ENCODE measurements around the gene SLC25A18. TPM values are rescaled to one million over a fixed set of nuclear protein-coding genes. Genes with fewer than 3 reads are reported as not detected.

SLC25A18 gene
- total and polyA plus RNA-seq, 2 of the 8 experiments (the other 6 are each of a cell fraction or from before 2014, with no cell fraction given): 2.8 to 2.9 TPM

- H4K8ac ChIP-seq (ENCODE audit: extremely low read depth, insufficient read depth, low read length): no peak overlapping the region
- no peak overlapping the region for H2BK5ac ChIP-seq (ENCODE audit: low read depth, low read length)
- peaks cover 0 to 3% (median 0%) of the 10 kb centered on the region in 4 experiments; a peak in 4 of 7 replicates for H3K4me1 ChIP-seq (replicated peaks in 1 of 4; ENCODE audit: control insufficient read depth in 3 of 4, insufficient read depth in 4 of 4, low read length in 3 of 4)
- H3K27me3 ChIP-seq (replicated peaks in 1 of 4; ENCODE audit: control insufficient read depth in 3 of 4, extremely low read depth in 1 of 4, insufficient read depth in 3 of 4, low read length in 3 of 4): no peaks in the 10 kb centered on the region
- H3K27ac ChIP-seq (ENCODE audit: low read depth, low read length): no peak overlapping the region; the same call in 1 of the 2 replicates
- no peak overlapping the region for H3K4me2 ChIP-seq (ENCODE audit: insufficient read depth in 1 of 2, low read depth in 2 of 2, low read length in 2 of 2)
- H3K23ac ChIP-seq (ENCODE audit: insufficient read length): no peak overlapping the region
- H3K23me2 ChIP-seq (ENCODE audit: low read depth, low read length): peaks cover 1% of the 10 kb centered on the region; the same call in 1 of the 2 replicates
- H2BK20ac ChIP-seq (ENCODE audit: low read length): no peak overlapping the region
- no peak overlapping the region for H2AFZ ChIP-seq (ENCODE audit: low read length)
- H3K36me3 ChIP-seq (ENCODE audit: control insufficient read depth in 2 of 4, insufficient read depth in 4 of 4, low read length in 3 of 4): no peaks in the 10 kb centered on the region
- WGBS, 2 experiments (ENCODE audit: extremely low coverage in 1 of 2, insufficient coverage in 1 of 2, insufficient read length in 1 of 2, insufficient replicate concordance in 2 of 2, low coverage in 1 of 2, low lambda C conversion rate in 2 of 2, missing lambda C conversion rate in 1 of 2): 89% methylated on average over 6 of the region's 6 CpGs; no CpG with 5 or more reads in 1 of the 2 experiments
- no peak overlapping the region for H2BK12ac ChIP-seq (ENCODE audit: low read depth, low read length)
- no peak overlapping the region for H2BK15ac ChIP-seq (ENCODE audit: low read length)
- no peak overlapping the region for H3K14ac ChIP-seq (ENCODE audit: insufficient read length)
- no peak overlapping the region for H4K91ac ChIP-seq (replicated peaks; ENCODE audit: insufficient read length, low read length)
- H4K5ac ChIP-seq (ENCODE audit: insufficient read length, low read depth, low read length): no peak overlapping the region
- H3K4me3 ChIP-seq (ENCODE audit: extremely low read depth in 1 of 4, insufficient read depth in 2 of 4, low read depth in 3 of 4, low read length in 4 of 4): no peak overlapping the region
- TF ChIP-seq TCF12 (IDR thresholded peaks at IDR 0.05; ENCODE audit: low read depth, low read length): no peak
- no peak for DNase-seq (ENCODE audit: low read depth in 1 of 2, low spot score in 2 of 2)
- H3K79me2 ChIP-seq (ENCODE audit: control insufficient read depth in 1 of 2, insufficient read depth in 2 of 2, low read length in 2 of 2): no peaks in the 10 kb centered on the region
- ChIA-PET POLR2A (ENCODE audit: partially characterized antibody) (interaction anchor here (0.6 to 1.1 kb wide), 4 partner anchors 11 to 13 kb away, joined by 3 to 4 read pairs (median 3); partner anchors contain the start of gene SLC25A18), CTCF (ENCODE audit: partially characterized antibody) (interaction anchor here (0.8 to 1.0 kb wide), 2 partner anchors 18 to 44 kb away, joined by 3 read pairs; no protein-coding TSS in a partner anchor)
- H2BK120ac ChIP-seq (replicated peaks; ENCODE audit: low read depth, low read length): no peak overlapping the region
- H4K20me1 ChIP-seq (replicated peaks in 1 of 2; ENCODE audit: control insufficient read depth in 1 of 2, insufficient read depth in 2 of 2, low read length in 2 of 2): no peaks in the 10 kb centered on the region
- no peaks in the 10 kb centered on the region for H3K79me1 ChIP-seq (ENCODE audit: low read depth, low read length)
- no peak overlapping the region for H3K18ac ChIP-seq (ENCODE audit: extremely low read depth, low read length)
- H3K9ac ChIP-seq (replicated peaks in 1 of 4; ENCODE audit: extremely low read depth in 1 of 4, low read depth in 3 of 4, low read length in 3 of 4): no peak overlapping the region
- no peak overlapping the region for H3K56ac ChIP-seq (replicated peaks; ENCODE audit: insufficient read length, low read depth, low read length)
- no peak overlapping the region for H2AK5ac ChIP-seq (ENCODE audit: low read depth, low read length)
- FAIRE-seq: no peak
- no peaks in the 10 kb centered on the region for H3K9me3 ChIP-seq (ENCODE audit: insufficient read depth in 2 of 2, low read depth in 1 of 2, low read length in 1 of 2)
- H3K4ac ChIP-seq (replicated peaks; ENCODE audit: insufficient read length, low read depth, low read length): no peak overlapping the region
Measured at GRCh38 chr22:17576470-17576869, 13.2 kb downstream of the SLC25A18 start.
